22Rv1 (cell line): ENCODE results near the gene FAM13C.

Experiments
- ZFX ChIP-seq: fragments of 450-650 bp; IDR thresholded peaks from 2 replicates; pipeline ENCODE4 v1.6.1; 2017; ENCODE audit warnings: antibody characterized with exemption, borderline replicate concordance
- TF ChIP-seq, protein P1 (sequence below): fragments of 450-650 bp; IDR thresholded peaks from 2 replicates; pipeline ENCODE4 v1.5.1; 2017; ENCODE audit warnings: mild to moderate bottlenecking

DNA sequence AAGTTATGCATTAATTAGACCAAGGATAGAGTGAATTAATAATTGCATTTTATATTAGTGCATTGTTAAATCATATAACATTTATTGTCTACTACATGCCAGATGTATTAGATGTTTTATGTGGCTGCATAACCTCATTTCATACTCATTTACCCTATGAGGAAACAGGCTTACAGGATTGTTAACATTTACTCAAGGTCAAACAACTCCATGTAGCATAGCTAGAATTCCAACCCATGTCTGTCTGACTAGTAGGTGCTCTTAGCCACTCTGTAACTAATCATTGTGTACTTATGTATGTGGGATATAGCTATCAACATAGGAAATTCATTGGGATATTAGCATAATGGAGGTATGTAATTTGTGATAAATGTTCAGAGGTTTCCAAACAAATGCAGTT is 139.6 kb downstream of the FAM13C start:
- TF ChIP-seq, protein P1, sequence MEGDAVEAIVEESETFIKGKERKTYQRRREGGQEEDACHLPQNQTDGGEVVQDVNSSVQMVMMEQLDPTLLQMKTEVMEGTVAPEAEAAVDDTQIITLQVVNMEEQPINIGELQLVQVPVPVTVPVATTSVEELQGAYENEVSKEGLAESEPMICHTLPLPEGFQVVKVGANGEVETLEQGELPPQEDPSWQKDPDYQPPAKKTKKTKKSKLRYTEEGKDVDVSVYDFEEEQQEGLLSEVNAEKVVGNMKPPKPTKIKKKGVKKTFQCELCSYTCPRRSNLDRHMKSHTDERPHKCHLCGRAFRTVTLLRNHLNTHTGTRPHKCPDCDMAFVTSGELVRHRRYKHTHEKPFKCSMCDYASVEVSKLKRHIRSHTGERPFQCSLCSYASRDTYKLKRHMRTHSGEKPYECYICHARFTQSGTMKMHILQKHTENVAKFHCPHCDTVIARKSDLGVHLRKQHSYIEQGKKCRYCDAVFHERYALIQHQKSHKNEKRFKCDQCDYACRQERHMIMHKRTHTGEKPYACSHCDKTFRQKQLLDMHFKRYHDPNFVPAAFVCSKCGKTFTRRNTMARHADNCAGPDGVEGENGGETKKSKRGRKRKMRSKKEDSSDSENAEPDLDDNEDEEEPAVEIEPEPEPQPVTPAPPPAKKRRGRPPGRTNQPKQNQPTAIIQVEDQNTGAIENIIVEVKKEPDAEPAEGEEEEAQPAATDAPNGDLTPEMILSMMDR: no peak
- TF ChIP-seq ZFX: no peak
